Loucy (cell line): Measurements from ENCODE around the gene ROPN1B.

Experiments used
- H2AFZ ChIP-seq: fragments of 200-600 bp; sonication (generic); 2 replicates; pipeline ENCODE4 v1.6.0; 2016; ENCODE audit warnings: antibody characterized with exemption, mild to moderate bottlenecking, low read length, moderate library complexity
- H3F3A ChIP-seq: fragments of 200-600 bp; 2 replicates; pipeline ENCODE4 v1.6.0; 2016; ENCODE audit warnings: antibody characterized with exemption, low read depth, mild to moderate bottlenecking
- H3K27me3 ChIP-seq: fragments of 200-600 bp; sonication (generic); 2 replicates; pipeline ENCODE4 v1.6.1; 2014; ENCODE audit warnings: low read length, mild to moderate bottlenecking; ENCODE audit not compliant: insufficient read depth, poor library complexity, severe bottlenecking
- H3K36me3 ChIP-seq: fragments of 200-600 bp; sonication (generic); 2 replicates; pipeline ENCODE4 v1.6.1; 2016; ENCODE audit warnings: low read length; ENCODE audit not compliant: insufficient read depth
- H3K4me1 ChIP-seq: fragments of 200-600 bp; sonication (generic); 2 replicates; pipeline ENCODE4 v1.5.1; 2014; ENCODE audit warnings: low read length, mild to moderate bottlenecking; ENCODE audit not compliant: insufficient read depth, poor library complexity, severe bottlenecking
- H3K4me2 ChIP-seq: fragments of 200-600 bp; sonication (generic); 2 replicates; pipeline ENCODE4 v1.6.0; 2014; ENCODE audit warnings: antibody characterized with exemption, low read length, low read depth, mild to moderate bottlenecking; ENCODE audit not compliant: poor library complexity, severe bottlenecking
- H3K4me3 ChIP-seq: fragments of 200-600 bp; sonication (generic); 2 replicates; pipeline ENCODE4 v1.5.1; 2014; ENCODE audit warnings: low read length, mild to moderate bottlenecking, mixed read lengths; ENCODE audit not compliant: poor library complexity, severe bottlenecking
- H3K79me2 ChIP-seq: fragments of 200-600 bp; sonication (generic); 2 replicates; pipeline ENCODE4 v1.6.1; 2014; ENCODE audit warnings: low read length; ENCODE audit not compliant: insufficient read depth
- H3K9ac ChIP-seq: fragments of 200-600 bp; sonication (generic); 2 replicates; pipeline ENCODE4 v1.6.0; 2014; ENCODE audit warnings: mild to moderate bottlenecking, low read depth, low read length, moderate library complexity; ENCODE audit not compliant: poor library complexity, severe bottlenecking
- H3K9me2 ChIP-seq: fragments of 200-600 bp; sonication (generic); replicated peaks from 2 replicates; pipeline ENCODE4 v1.6.1; 2016; ENCODE audit warnings: low read depth, low read length, mixed read lengths
- H3K9me3 ChIP-seq: fragments of 200-600 bp; sonication (generic); 2 replicates; pipeline ENCODE4 v1.6.1; 2014; ENCODE audit warnings: mild to moderate bottlenecking, antibody characterized with exemption, low read length, low read depth; ENCODE audit not compliant: insufficient read depth
- H4K20me1 ChIP-seq: fragments of 200-600 bp; sonication (generic); 2 replicates; pipeline ENCODE4 v1.6.0; 2014; ENCODE audit warnings: antibody characterized with exemption, low read length, mild to moderate bottlenecking; ENCODE audit not compliant: insufficient read depth, poor library complexity, severe bottlenecking
- EZH2phosphoT487 ChIP-seq: fragments of 200-600 bp; IDR thresholded peaks from 2 replicates; pipeline ENCODE4 v1.6.1; 2018; ENCODE audit warnings: antibody characterized with exemption, mild to moderate bottlenecking, moderate library complexity, borderline replicate concordance
- TF ChIP-seq, protein P1 (sequence below): fragments of 200-600 bp; sonication (generic); conservative IDR thresholded peaks from 2 replicates; pipeline ENCODE4 v1.5.1; 2014; ENCODE audit warnings: mild to moderate bottlenecking, antibody characterized with exemption, low read length

The ROPN1B gene

DNA sequence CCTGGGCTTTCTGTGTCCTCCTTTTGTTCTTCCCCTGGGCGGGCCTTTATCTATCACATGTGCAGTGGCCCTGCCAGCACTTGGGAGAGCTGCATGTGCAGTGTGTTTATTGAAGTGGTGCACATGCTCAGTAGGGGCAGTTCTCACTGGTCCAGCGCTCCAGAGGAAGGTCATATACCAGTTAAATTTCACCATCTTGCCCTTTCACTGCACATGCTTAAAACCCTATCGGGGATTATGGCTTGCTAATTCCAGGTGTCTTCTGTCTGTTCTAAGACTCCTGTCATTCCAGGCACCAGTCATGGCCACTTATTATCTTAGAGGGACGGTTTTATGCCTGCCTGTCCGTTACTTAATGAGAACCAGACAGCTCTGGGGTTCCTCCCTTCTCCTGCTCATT lies 52.2 kb downstream of the ROPN1B start:
- no peaks in the 10 kb centered on the region for H3K4me1 ChIP-seq
- no peaks in the 10 kb centered on the region for H3K79me2 ChIP-seq
- no peaks in the 10 kb centered on the region for H3K9me3 ChIP-seq

DNA sequence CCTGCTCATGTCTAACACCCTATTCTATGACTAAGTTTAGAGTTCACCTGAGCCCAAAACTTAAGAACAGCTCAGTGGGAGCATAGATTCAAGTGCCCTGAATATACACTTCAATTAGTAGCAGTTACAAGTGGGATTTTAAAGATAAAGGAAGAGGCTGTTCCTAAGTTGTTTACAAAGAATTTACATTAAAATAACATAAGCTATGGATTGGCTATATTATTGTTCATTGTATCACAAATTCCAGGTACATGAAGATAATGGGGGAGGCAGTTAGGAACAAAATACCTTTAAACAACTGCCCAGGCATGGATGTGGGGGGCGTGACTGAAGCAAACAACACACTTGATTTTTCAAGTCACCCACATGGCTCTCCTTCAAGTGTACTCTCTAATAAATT lies 52.7 kb downstream of the ROPN1B start:
- H3K4me1 ChIP-seq, result no peaks in the 10 kb centered on the region
- H3K27me3 ChIP-seq, result no peaks in the 10 kb centered on the region
- no peaks in the 10 kb centered on the region for H3K9me2 ChIP-seq
- H3F3A ChIP-seq, result no peaks in the 10 kb centered on the region
- H3K4me3 ChIP-seq, result no peak overlapping the region
- H3K9ac ChIP-seq, result no peak overlapping the region
- H3K79me2 ChIP-seq, result no peaks in the 10 kb centered on the region
- H3K9me3 ChIP-seq, result no peaks in the 10 kb centered on the region
- no peaks in the 10 kb centered on the region for H3K36me3 ChIP-seq
- TF ChIP-seq, protein P1, sequence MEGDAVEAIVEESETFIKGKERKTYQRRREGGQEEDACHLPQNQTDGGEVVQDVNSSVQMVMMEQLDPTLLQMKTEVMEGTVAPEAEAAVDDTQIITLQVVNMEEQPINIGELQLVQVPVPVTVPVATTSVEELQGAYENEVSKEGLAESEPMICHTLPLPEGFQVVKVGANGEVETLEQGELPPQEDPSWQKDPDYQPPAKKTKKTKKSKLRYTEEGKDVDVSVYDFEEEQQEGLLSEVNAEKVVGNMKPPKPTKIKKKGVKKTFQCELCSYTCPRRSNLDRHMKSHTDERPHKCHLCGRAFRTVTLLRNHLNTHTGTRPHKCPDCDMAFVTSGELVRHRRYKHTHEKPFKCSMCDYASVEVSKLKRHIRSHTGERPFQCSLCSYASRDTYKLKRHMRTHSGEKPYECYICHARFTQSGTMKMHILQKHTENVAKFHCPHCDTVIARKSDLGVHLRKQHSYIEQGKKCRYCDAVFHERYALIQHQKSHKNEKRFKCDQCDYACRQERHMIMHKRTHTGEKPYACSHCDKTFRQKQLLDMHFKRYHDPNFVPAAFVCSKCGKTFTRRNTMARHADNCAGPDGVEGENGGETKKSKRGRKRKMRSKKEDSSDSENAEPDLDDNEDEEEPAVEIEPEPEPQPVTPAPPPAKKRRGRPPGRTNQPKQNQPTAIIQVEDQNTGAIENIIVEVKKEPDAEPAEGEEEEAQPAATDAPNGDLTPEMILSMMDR, result no peak
- no peak for TF ChIP-seq EZH2phosphoT487
- no peak overlapping the region for H2AFZ ChIP-seq
- H3K4me2 ChIP-seq, result no peak overlapping the region
- H4K20me1 ChIP-seq, result no peaks in the 10 kb centered on the region

More for the DNA sequence above, 52.2 kb downstream of the ROPN1B start:
- Histone ChIP-seq H3K9me2 (no peaks in the 10 kb centered on the region), H3K9ac (no peak overlapping the region), H2AFZ (no peak overlapping the region), H4K20me1 (no peaks in the 10 kb centered on the region), H3K4me2 (no peak overlapping the region), H3K27me3 (no peaks in the 10 kb centered on the region), H3K4me3 (no peak overlapping the region), H3F3A (no peaks in the 10 kb centered on the region), H3K36me3 (no peaks in the 10 kb centered on the region)
- TF ChIP-seq EZH2phosphoT487, result no peak
- TF ChIP-seq, protein P1, result no peak

DNA sequence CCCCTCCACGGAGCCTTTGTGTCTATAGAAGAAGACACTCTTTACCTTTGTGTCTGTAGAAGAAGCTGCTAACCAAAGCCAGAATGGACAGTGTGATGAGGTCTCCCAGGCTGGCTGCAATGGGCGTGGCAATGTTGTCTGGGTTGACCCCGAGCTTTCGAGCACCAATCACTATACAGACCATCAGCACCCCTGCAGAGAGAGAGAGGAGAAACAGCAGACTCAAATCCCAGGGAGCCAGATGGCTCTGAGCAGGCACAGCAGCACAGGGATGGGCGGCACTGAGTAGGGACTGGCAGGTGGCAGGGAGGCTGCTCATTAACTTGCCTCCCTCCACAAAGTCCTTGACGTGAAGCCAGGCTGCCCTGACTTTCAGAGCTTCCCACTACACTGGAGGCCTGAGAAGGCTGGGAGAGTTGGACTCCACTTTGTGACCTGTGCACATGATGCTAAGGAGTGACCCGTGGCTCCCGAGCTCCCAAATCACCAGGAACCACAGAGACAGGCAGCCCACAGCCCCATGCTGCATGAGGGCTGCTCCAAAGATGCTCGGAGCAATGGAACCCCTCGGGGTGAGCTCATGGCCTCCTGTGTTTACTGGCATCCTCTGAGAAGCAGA lies 53.9 kb downstream of the ROPN1B start:
- no peaks in the 10 kb centered on the region for H3K27me3 ChIP-seq
- TF ChIP-seq EZH2phosphoT487, result no peak
- no peak overlapping the region for H3K4me2 ChIP-seq
- H3K79me2 ChIP-seq, result no peaks in the 10 kb centered on the region
- no peak overlapping the region for H2AFZ ChIP-seq
- no peaks in the 10 kb centered on the region for H3K4me1 ChIP-seq
- H3F3A ChIP-seq, result no peaks in the 10 kb centered on the region
- no peak overlapping the region for H3K9ac ChIP-seq
- no peaks in the 10 kb centered on the region for H3K9me2 ChIP-seq
- no peak overlapping the region for H3K4me3 ChIP-seq
- no peaks in the 10 kb centered on the region for H4K20me1 ChIP-seq
- H3K9me3 ChIP-seq, result peaks cover 7% of the 10 kb centered on the region; the same call in 1 of the 2 replicates
- no peaks in the 10 kb centered on the region for H3K36me3 ChIP-seq

DNA sequence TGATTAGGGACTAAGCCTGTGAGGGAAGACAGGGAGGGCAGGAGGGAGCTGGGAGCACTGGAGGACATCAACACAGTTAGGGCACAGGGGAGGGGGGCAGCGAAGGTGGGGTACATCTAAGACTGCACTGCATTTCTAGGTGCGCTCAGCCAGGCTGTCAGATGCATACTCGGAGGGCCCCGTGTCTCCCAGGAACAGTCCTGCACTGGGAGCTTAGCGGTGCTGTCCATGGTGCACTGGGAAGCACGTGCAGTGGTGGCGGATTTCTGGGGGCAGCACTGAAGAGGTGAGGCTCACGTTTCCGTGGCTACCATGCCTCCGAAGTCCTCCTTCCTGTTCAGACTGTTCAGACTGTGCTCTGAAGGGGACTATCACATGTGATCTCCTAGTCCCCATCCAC lies 54.4 kb downstream of the ROPN1B start:
- Histone ChIP-seq H3K27me3 (no peaks in the 10 kb centered on the region), H3K4me2 (no peak overlapping the region), H3K9me2 (no peaks in the 10 kb centered on the region)

More for the DNA sequence above, 54.4 kb downstream of the ROPN1B start:
- Histone ChIP-seq H3K36me3 (no peaks in the 10 kb centered on the region), H3F3A (no peaks in the 10 kb centered on the region), H3K4me3 (no peak overlapping the region), H3K79me2 (no peaks in the 10 kb centered on the region), H2AFZ (no peak overlapping the region), H4K20me1 (no peaks in the 10 kb centered on the region), H3K4me1 (no peaks in the 10 kb centered on the region), H3K9me3 (peaks cover 12% of the 10 kb centered on the region; the same call in 1 of the 2 replicates), H3K9ac (no peak overlapping the region)
- TF ChIP-seq EZH2phosphoT487, result no peak
- TF ChIP-seq, protein P1, result no peak
